B cell (primary cell): ENCODE measurements around the gene ZNF84. TPM values are rescaled to one million over a fixed set of nuclear protein-coding genes. Genes with fewer than 3 reads are reported as not detected.
A peak's percentile ranks its signal among the peaks of the same experiment; 100 is the strongest.

Source experiments
- ATAC-seq: fragments of 200-7000 bp; cut with Tn5 transposase; one replicate; pipeline ENCODE4 v1.10.0; 2021; ENCODE audit warnings: low read depth, mild to moderate bottlenecking, moderate number of reproducible peaks, moderate library complexity
- CTCF ChIA-PET: fragments of 350-600 bp; sonication (Branson Sonifier 250); formaldehyde crosslinking; loops from one replicate; lab custom pipeline; 2021; ENCODE audit warnings: antibody characterized with exemption, inconsistent platforms; lab: Charles Lee
- POLR2A ChIA-PET: fragments of 350-600 bp; sonication (Branson Sonifier 250); formaldehyde crosslinking; loops from one replicate; lab custom pipeline; 2021; ENCODE audit warnings: antibody characterized with exemption; lab: Charles Lee
- DNase-seq: peaks from one replicate; pipeline ENCODE4 v3.0.0; 2013
- H2AFZ ChIP-seq: 2 replicates; pipeline ENCODE4 v1.6.1; 2012; ENCODE audit warnings: mild to moderate bottlenecking, low read depth, low read length; ENCODE audit not compliant: insufficient read depth, poor library complexity, severe bottlenecking
- H3K27ac ChIP-seq, 2 donors: 1 replicate in 1 of 2; 2 replicates in 1 of 2; pipeline ENCODE4 v1.5.1; 2012 to 2013; ENCODE audit warnings: low read length in 2 of 2, mild to moderate bottlenecking in 2 of 2, moderate library complexity in 1 of 2
- H3K27me3 ChIP-seq, 4 experiments: fragments of 200-600 bp in 1 of 4; sonication (generic) in 1 of 4; replicated peaks in 1 of 4; 1 replicate in 2 of 4; 2 replicates in 2 of 4; pipeline versions ENCODE4 v1.6.1 to v1.7.0; 2013 to 2016; ENCODE audit warnings: low read length in 3 of 4, mild to moderate bottlenecking in 2 of 4, mixed read lengths in 1 of 4, moderate library complexity in 1 of 4; ENCODE audit not compliant: insufficient read depth in 4 of 4, control insufficient read depth in 3 of 4; ENCODE audit errors: control extremely low read depth in 1 of 4
- H3K36me3 ChIP-seq, 2 experiments: replicated peaks in 1 of 2; 1 replicate in 1 of 2; 2 replicates in 1 of 2; pipeline versions ENCODE4 v1.6.1 to v1.7.1; 2013; ENCODE audit warnings: low read length in 1 of 2; ENCODE audit not compliant: insufficient read depth in 2 of 2, control insufficient read depth in 1 of 2; ENCODE audit errors: control extremely low read depth in 1 of 2, extremely low read depth in 1 of 2
- H3K4me1 ChIP-seq, 2 donors: fragments of 200-600 bp in 1 of 2; sonication (generic) in 1 of 2; 1 replicate in 1 of 2; 2 replicates in 1 of 2; pipeline versions ENCODE4 v1.5.1 to v1.6.1; 2013 to 2017; ENCODE audit warnings: low read length in 2 of 2; ENCODE audit not compliant: control insufficient read depth in 2 of 2, insufficient read depth in 2 of 2
- H3K4me2 ChIP-seq: replicated peaks from 2 replicates; pipeline ENCODE3; 2012; ENCODE audit warnings: mild to moderate bottlenecking, low read depth, low read length; ENCODE audit not compliant: poor library complexity, severe bottlenecking
- H3K4me3 ChIP-seq, 5 experiments: fragments of 200-600 bp in 1 of 5; sonication (generic) in 1 of 5; 1 replicate in 3 of 5; 2 replicates in 2 of 5; pipeline versions ENCODE4 v1.5.1 to v1.7.0; 2011 to 2016; ENCODE audit warnings: low read length in 4 of 5, mild to moderate bottlenecking in 4 of 5, low read depth in 2 of 5, control low read depth in 1 of 5, moderate library complexity in 1 of 5; ENCODE audit not compliant: insufficient read depth in 1 of 5; ENCODE audit errors: control extremely low read depth in 1 of 5, extremely low read depth in 1 of 5
- H3K79me2 ChIP-seq: fragments of 200-600 bp; sonication (generic); one replicate; pipeline ENCODE4 v1.6.0; 2016; ENCODE audit warnings: low read length; ENCODE audit not compliant: control insufficient read depth, insufficient read depth
- H3K9ac ChIP-seq: fragments of 200-600 bp; sonication (generic); 2 replicates; pipeline ENCODE4 v1.6.1; 2017; ENCODE audit warnings: mild to moderate bottlenecking, low read length, moderate library complexity
- H3K9me3 ChIP-seq, 3 donors: one replicate each; pipeline versions ENCODE4 v1.6.1 to v1.7.1; 2013; ENCODE audit warnings: low read length in 2 of 3; ENCODE audit not compliant: control insufficient read depth in 2 of 3, insufficient read depth in 1 of 3; ENCODE audit errors: control extremely low read depth in 1 of 3
- H4K20me1 ChIP-seq: 2 replicates; pipeline ENCODE4 v1.6.0; 2012; ENCODE audit warnings: mild to moderate bottlenecking, low read length; ENCODE audit not compliant: insufficient read depth, control insufficient read depth, poor library complexity, severe bottlenecking
- H3K27ac Mint-ChIP-seq: one replicate; pipeline ENCODE4 v1.8.0; 2021; ENCODE audit warnings: mixed read lengths
- H3K27me3 Mint-ChIP-seq: one replicate; pipeline ENCODE4 v1.8.0; 2021; ENCODE audit warnings: mixed read lengths
- H3K4me1 Mint-ChIP-seq: one replicate; pipeline ENCODE4 v1.8.0; 2021; ENCODE audit warnings: mixed read lengths
- H3K4me3 Mint-ChIP-seq: one replicate; pipeline ENCODE4 v1.8.0; 2021; ENCODE audit warnings: mixed read lengths
- H3K9me3 Mint-ChIP-seq: one replicate; pipeline ENCODE4 v1.8.0; 2022; ENCODE audit warnings: mixed read lengths; ENCODE audit not compliant: insufficient read depth
- EZH2 ChIP-seq: IDR thresholded peaks from 2 replicates; pipeline ENCODE4 v1.6.1; 2012; ENCODE audit warnings: borderline replicate concordance, low read depth, mild to moderate bottlenecking, moderate library complexity, low read length; ENCODE audit not compliant: insufficient read depth, poor library complexity, severe bottlenecking
- WGBS: methylation state at CpG from one replicate; pipeline ENCODE4 v1.1.5; 2013; ENCODE audit warnings: missing lambda C conversion rate; ENCODE audit not compliant: insufficient coverage; 5-methylcytosine and 5-hydroxymethylcytosine counted together
- intact Hi-C: fragments of 100-400 bp; cut with micrococcal nuclease; formaldehyde crosslinking; loops from one replicate; pipeline ENCODE4 v1.10.0; 2022
- polyA plus RNA-seq: library from polyadenylated mRNA; depleted of rRNA; stranded (reverse); fragments of >200 nt; gene quantifications from 2 replicates; pipeline ENCODE4 v1.2.3, GENCODE V29; 2012
- total RNA-seq, 2 donors: library from RNA; stranded (reverse); fragments of 120-200 nt in 1 of 2; gene quantifications; 1 replicate in 1 of 2; 2 replicates in 1 of 2; pipeline versions ENCODE4 v1.2.3 to v1.2.4, GENCODE V29; 2013 to 2022
- TF ChIP-seq, protein P1 (sequence below): fragments of 200-600 bp; IDR thresholded peaks from one replicate; pipeline ENCODE4 v1.8.0; 2022; ENCODE audit warnings: antibody characterized with exemption, mild to moderate bottlenecking

The ZNF84 gene
- total and polyA plus RNA-seq, 2 donors (not counting 1 experiment from before 2014, with no cell fraction given): 17.6 to 48.4 TPM

DNA sequence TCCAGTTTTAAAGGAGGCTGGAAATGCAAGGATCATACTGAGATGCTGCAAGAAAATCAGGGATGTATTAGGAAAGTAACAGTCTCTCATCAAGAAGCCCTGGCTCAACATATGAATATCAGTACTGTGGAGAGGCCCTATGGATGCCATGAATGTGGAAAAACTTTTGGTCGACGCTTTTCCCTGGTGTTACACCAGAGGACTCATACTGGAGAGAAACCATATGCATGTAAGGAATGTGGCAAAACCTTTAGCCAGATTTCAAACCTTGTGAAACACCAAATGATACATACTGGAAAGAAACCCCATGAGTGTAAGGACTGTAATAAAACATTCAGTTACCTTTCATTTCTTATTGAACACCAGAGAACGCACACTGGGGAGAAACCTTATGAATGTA is 68.3 kb downstream of the ZNF84 start:
- Mint-ChIP-seq H3K27ac (no peak overlapping the region), H3K4me3 (no peak overlapping the region), H3K9me3 (peaks cover 34% of the 10 kb centered on the region), H3K27me3 (no peaks in the 10 kb centered on the region), H3K4me1 (no peaks in the 10 kb centered on the region)
- no peak overlapping the region for H3K4me2 ChIP-seq
- H3K27me3 ChIP-seq: no peaks in the 10 kb centered on the region
- peak overlapping the region in 1 of 5 experiments; percentile 6 for H3K4me3 ChIP-seq
- peaks cover 43 to 95% (median 46%) of the 10 kb centered on the region in 3 donors for H3K9me3 ChIP-seq
- no peak for ATAC-seq
- H3K27ac ChIP-seq: no peak overlapping the region
- H2AFZ ChIP-seq: no peak overlapping the region
- H4K20me1 ChIP-seq: no peaks in the 10 kb centered on the region
- TF ChIP-seq, protein P1, sequence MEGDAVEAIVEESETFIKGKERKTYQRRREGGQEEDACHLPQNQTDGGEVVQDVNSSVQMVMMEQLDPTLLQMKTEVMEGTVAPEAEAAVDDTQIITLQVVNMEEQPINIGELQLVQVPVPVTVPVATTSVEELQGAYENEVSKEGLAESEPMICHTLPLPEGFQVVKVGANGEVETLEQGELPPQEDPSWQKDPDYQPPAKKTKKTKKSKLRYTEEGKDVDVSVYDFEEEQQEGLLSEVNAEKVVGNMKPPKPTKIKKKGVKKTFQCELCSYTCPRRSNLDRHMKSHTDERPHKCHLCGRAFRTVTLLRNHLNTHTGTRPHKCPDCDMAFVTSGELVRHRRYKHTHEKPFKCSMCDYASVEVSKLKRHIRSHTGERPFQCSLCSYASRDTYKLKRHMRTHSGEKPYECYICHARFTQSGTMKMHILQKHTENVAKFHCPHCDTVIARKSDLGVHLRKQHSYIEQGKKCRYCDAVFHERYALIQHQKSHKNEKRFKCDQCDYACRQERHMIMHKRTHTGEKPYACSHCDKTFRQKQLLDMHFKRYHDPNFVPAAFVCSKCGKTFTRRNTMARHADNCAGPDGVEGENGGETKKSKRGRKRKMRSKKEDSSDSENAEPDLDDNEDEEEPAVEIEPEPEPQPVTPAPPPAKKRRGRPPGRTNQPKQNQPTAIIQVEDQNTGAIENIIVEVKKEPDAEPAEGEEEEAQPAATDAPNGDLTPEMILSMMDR: no peak
- TF ChIP-seq EZH2: no peak
- ChIA-PET POLR2A (no interaction called here), CTCF (no interaction called here)
- H3K36me3 ChIP-seq: peaks cover 29 to 44% of the 10 kb centered on the region in 2 experiments
- H3K4me1 ChIP-seq: no peaks in the 10 kb centered on the region
- H3K9ac ChIP-seq: no peak overlapping the region
- DNase-seq: peak; percentile 16
- no CpG with 5 or more reads among the region's 3 CpGs for WGBS
- intact Hi-C loops: no loop called here
- H3K79me2 ChIP-seq: no peaks in the 10 kb centered on the region

DNA sequence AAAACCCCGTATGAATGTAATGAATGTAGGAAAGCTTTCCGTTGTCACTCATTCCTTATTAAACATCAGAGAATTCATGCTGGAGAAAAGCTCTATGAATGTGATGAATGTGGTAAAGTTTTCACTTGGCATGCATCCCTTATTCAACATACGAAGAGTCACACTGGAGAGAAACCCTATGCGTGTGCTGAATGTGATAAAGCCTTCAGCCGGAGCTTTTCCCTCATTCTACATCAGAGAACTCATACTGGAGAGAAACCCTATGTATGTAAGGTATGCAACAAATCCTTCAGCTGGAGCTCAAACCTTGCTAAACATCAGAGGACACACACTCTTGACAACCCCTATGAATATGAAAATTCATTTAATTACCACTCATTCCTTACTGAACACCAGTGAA is 68.9 kb downstream of the ZNF84 start:
- WGBS: no CpG with 5 or more reads among the region's 5 CpGs
- Mint-ChIP-seq H3K4me3 (no peak overlapping the region), H3K9me3 (peaks cover 30% of the 10 kb centered on the region), H3K4me1 (no peaks in the 10 kb centered on the region), H3K27ac (no peak overlapping the region), H3K27me3 (no peaks in the 10 kb centered on the region)
- Histone ChIP-seq H3K9ac (peak overlapping the region; percentile 9), H3K4me3 (peak overlapping the region in 1 of 5 experiments; percentile 23), H3K36me3 (peaks cover 29 to 38% of the 10 kb centered on the region in 2 experiments), H3K9me3 (peaks cover 43 to 95% (median 44%) of the 10 kb centered on the region in 3 donors), H3K27me3 (no peaks in the 10 kb centered on the region), H2AFZ (no peak overlapping the region), H3K4me1 (no peaks in the 10 kb centered on the region), H3K4me2 (no peak overlapping the region), H3K27ac (no peak overlapping the region), H4K20me1 (no peaks in the 10 kb centered on the region), H3K79me2 (no peaks in the 10 kb centered on the region)
- POLR2A ChIA-PET: no interaction called here
- CTCF ChIA-PET: no interaction called here
- no peak for ATAC-seq
- DNase-seq: peak; percentile 29
- intact Hi-C loops: no loop called here
- TF ChIP-seq, protein P1: no peak
- no peak for TF ChIP-seq EZH2
